Activated naive CD8-positive, alpha-beta T cell treated with anti-CD3 and anti-CD28 coated beads, Interleukin-2, amount 50 U/mL, for 24 hours (primary cell): Measurements from ENCODE around the gene CCN5.
"Not testable (repeated sequence)": the region's sequence is repeated elsewhere in the genome, so short reads cannot be mapped to it uniquely, and the experiment has no call there.

Source experiments
- ATAC-seq: fragments of 150-1000 bp; cut with Tn5 transposase; one replicate; pipeline ENCODE4 v1.10.0; 2021
- DNase-seq: peaks from one replicate; pipeline ENCODE4 v3.0.0; 2021
- H3K27ac Mint-ChIP-seq: one replicate; pipeline ENCODE4 v1.8.0; 2021; ENCODE audit warnings: mild to moderate bottlenecking, mixed read lengths
- H3K27me3 Mint-ChIP-seq: one replicate; pipeline ENCODE4 v1.8.0; 2021; ENCODE audit warnings: mixed read lengths
- H3K36me3 Mint-ChIP-seq: one replicate; pipeline ENCODE4 v1.8.0; 2021; ENCODE audit warnings: low read depth, mixed read lengths
- H3K4me1 Mint-ChIP-seq: one replicate; pipeline ENCODE4 v1.8.0; 2021; ENCODE audit warnings: mixed read lengths
- H3K4me3 Mint-ChIP-seq: one replicate; pipeline ENCODE4 v1.8.0; 2021; ENCODE audit warnings: mild to moderate bottlenecking, moderate library complexity, mixed read lengths
- H3K9me3 Mint-ChIP-seq: one replicate; pipeline ENCODE4 v1.8.0; 2021; ENCODE audit warnings: mixed read lengths

CCN5 gene

DNA sequence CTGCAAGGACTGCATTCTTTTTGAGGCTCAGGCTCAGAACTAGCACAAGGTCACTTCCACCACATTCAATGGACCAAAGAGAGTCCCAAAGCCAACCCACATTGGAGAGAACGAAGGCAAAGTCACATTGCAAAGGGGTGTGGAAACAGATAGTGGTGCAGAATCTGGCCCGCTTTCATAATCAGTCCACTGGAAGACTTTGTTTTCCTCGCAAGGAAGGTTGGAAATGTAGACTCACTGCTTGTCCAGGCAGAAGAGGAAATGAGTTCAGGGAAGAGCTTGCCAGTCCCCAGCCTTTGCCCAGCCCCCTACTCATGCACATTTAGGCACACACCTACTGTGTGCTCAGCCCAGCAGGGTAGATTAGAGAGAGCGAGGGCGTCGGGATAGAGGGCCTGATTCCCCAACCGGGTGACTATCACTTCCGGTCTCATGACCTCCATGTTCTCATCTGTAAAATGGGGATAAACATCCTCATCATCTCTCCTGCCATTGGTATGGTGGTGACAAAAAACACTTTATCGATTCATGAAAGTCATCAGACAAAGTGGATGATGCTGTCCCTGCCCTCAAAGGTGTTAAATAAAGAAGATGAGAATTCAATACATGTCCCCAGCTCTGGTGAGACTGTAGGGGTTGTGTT, 24.3 kb upstream of the CCN5 start:
- no peak for ATAC-seq
- H3K9me3 Mint-ChIP-seq = no peaks in the 10 kb centered on the region
- no peaks in the 10 kb centered on the region for H3K27me3 Mint-ChIP-seq
- DNase-seq = no peak
- H3K36me3 Mint-ChIP-seq = no peaks in the 10 kb centered on the region
- H3K4me1 Mint-ChIP-seq = peaks cover 4% of the 10 kb centered on the region
- no peak overlapping the region for H3K27ac Mint-ChIP-seq
- H3K4me3 Mint-ChIP-seq = no peak overlapping the region

DNA sequence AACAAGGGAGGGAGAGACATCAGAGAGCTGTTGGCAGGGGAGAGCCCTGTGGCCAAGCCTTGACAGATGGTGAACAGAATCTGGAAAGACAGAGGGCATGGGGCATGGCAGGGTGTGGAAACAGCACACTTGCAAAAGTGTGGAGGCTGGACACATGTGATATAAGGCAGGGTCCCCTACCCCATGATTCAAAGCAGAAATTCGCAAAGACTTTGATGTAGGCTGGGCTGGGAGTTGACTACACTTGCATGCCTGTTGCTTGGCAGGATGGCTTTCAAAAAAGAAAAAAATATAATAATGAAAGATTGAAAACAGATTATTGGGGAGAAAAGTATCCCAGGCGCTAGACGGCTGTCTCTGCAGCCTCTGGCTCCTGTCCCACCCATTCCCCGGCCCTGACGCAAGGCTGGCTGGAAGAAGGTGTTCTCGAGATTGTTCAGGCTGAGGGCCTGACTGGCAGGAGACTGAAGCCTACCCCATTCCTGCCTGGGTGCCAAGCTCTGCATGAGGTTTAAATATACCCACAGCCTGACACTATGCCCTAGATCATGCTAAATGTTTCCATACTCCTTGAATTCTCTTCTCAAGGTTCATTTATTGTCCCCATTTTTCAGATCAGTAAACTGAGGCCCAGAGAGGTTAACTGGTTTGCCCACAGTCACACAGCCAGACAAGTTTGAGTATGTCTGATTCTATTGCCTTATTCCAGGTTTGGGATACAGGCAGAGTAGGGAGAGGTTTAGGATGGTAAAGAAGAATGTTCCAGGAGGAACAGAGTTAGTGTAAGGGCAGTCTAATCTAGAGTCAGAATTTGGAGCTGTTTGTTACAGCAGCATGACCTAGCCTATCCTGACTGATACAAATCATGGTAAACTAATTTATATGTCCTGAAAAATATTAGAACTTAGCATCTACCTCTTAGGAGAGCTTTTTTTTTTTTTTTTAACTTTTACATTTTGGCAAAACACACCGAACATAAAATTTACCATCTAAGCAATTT, 23.4 kb upstream of the CCN5 start:
- H3K4me3 Mint-ChIP-seq = no peak overlapping the region
- no peaks in the 10 kb centered on the region for H3K27me3 Mint-ChIP-seq
- no peak overlapping the region for H3K27ac Mint-ChIP-seq
- no peak for ATAC-seq
- H3K4me1 Mint-ChIP-seq = peaks cover 4% of the 10 kb centered on the region
- H3K9me3 Mint-ChIP-seq = no peaks in the 10 kb centered on the region
- no peak for DNase-seq
- H3K36me3 Mint-ChIP-seq = no peaks in the 10 kb centered on the region

DNA sequence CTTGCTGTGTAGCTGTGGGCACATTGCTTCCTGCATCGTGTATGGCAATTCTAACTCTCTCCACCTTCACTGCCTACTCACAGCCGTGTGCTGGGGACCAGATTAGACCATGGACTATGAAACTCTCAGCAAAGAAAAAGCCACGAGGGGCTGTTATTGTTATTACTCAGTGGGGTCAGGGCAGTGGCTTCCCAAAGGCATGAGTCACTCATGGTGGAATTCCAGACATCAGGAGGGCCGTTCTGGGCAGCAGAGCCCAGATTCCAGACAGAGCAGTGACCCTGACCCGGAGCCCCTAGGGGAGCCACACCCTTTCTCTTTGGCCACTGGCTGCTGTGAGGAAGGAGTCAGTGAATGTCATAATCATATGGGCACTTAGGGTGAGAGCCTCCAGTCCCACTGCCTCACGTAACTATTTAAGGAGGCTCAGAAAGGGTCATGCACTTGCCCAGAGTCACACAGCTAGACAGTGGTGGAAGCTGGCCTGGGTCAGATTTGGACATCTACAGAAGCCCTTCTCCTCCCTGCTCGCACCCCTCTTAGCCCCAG, 22.2 kb upstream of the CCN5 start:
- no peaks in the 10 kb centered on the region for H3K36me3 Mint-ChIP-seq
- no peaks in the 10 kb centered on the region for H3K27me3 Mint-ChIP-seq
- no peak for ATAC-seq
- no peaks in the 10 kb centered on the region for H3K9me3 Mint-ChIP-seq
- H3K4me3 Mint-ChIP-seq = no peak overlapping the region
- H3K27ac Mint-ChIP-seq = no peak overlapping the region
- H3K4me1 Mint-ChIP-seq = peaks cover 4% of the 10 kb centered on the region
- no peak for DNase-seq

DNA sequence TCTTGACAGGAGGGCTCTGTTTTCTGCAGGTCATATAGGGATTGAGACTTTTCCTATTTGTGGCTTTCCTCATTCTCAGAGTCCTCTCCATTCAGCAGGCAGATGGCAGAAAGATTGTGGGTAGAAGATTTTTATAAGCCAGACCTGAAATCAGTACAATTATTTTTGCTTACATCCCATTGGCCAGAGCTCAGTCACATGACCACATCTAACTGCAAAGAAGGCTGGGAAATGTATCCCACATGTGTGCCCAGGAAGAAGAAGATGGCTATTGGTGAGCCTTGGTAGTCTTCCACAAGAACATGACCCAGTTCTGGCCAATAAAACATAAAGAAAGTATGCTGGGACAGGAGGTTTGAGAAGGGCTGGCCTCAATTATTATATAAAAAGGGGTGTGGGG, 21.5 kb upstream of the CCN5 start:
- no peaks in the 10 kb centered on the region for H3K36me3 Mint-ChIP-seq
- peaks cover 4% of the 10 kb centered on the region for H3K4me1 Mint-ChIP-seq
- ATAC-seq = no peak
- H3K4me3 Mint-ChIP-seq = no peak overlapping the region
- DNase-seq = no peak
- no peak overlapping the region for H3K27ac Mint-ChIP-seq
- H3K9me3 Mint-ChIP-seq = no peaks in the 10 kb centered on the region
- no peaks in the 10 kb centered on the region for H3K27me3 Mint-ChIP-seq

DNA sequence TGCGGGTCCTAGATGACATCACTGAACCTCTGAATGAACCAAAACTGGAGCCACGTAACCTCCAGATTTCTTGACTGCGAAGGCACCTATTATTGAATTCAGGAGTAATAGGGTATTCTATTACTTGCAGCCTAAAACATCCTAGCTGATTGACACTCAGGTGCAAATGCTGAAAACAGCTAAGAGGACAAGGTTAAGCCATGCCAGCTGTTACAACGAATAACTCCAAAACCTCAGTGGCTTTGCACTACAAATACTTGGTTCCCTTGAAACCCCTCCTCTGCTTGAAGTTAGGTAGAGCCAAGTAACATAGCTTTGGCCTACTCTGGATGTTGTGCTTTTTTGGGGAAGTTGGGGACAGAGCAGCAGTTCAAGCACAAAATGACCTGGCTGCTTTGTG, 21.0 kb upstream of the CCN5 start:
- ATAC-seq = no peak
- Mint-ChIP-seq H3K36me3 (no peaks in the 10 kb centered on the region), H3K27ac (no peak overlapping the region), H3K4me1 (peaks cover 4% of the 10 kb centered on the region), H3K9me3 (no peaks in the 10 kb centered on the region), H3K4me3 (no peak overlapping the region), H3K27me3 (no peaks in the 10 kb centered on the region)
- DNase-seq = no peak

DNA sequence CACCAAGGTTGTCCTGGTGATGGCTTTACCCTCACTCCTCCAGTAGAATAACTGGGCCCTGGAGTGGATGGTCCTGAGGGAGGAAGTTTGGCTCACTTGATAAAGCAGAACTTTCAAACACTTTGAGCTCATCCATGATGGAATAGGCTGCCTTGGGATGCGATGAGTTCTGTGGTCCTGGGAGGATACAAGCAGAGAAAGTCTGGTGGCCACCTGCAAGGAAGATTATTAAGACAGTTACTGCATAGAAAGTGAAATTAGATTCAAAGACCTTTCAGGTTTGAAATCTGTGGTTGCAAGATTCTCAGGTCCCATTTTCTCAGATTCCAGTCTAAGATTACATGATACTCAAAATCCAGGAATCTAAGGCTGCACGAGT, 19.9 kb upstream of the CCN5 start:
- DNase-seq (no peak), ATAC-seq (no peak)
- H3K4me3 Mint-ChIP-seq = no peak overlapping the region
- no peak overlapping the region for H3K27ac Mint-ChIP-seq
- no peaks in the 10 kb centered on the region for H3K27me3 Mint-ChIP-seq
- H3K9me3 Mint-ChIP-seq = no peaks in the 10 kb centered on the region
- peaks cover 4% of the 10 kb centered on the region for H3K4me1 Mint-ChIP-seq
- no peaks in the 10 kb centered on the region for H3K36me3 Mint-ChIP-seq

DNA sequence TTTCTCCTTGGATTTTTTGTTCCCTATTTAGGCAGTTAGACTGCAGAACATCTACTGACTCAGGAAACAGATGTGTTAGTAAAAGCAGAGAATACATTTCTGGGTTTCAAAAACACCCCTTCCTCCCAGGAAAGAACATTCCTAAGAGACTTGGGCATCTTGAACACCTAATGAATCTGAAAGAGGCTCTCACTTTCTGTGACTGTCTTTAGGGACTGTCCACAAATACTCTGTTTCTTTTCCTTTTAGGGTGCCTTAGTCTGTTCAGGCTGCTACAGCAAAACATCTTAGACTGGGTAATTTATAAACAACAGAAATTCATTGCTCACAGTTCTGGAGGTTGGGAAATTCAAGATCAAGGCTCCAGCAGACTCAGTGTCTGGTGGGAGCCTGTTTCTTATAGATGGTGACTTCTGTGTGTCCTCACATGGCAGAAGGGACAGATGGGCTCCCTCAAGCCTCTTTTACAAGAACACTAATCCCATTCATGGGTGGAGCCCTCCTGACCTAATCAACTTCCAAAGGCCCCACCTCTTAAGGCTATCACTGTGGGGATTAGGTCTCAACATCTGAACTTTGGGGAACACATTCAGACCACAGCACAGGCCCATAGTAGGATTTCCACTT, 19.4 kb upstream of the CCN5 start:
- H3K9me3 Mint-ChIP-seq = no peaks in the 10 kb centered on the region
- ATAC-seq (no peak), DNase-seq (no peak)
- H3K4me3 Mint-ChIP-seq = no peak overlapping the region
- peaks cover 4% of the 10 kb centered on the region for H3K4me1 Mint-ChIP-seq
- no peak overlapping the region for H3K27ac Mint-ChIP-seq
- no peaks in the 10 kb centered on the region for H3K36me3 Mint-ChIP-seq
- no peaks in the 10 kb centered on the region for H3K27me3 Mint-ChIP-seq

DNA sequence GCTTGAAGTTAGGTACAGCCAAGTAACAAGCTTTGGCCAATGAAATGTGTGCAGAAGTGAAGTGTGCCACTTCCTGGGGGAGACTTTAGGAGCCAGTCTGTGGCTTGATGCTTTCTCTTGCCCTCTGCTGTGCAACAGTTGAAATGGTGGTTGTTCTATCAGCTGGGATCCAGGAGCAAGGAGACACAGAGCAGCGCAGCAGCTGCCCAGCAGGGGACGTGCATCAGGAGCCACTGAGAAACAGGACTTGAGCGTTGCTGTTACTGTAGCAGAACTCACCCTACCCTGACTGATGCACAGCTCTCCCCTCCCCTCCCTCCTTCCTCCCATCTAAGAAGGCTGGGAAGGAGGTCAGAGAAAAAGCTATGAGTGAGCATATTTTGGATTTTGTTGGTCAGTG, 18.9 kb upstream of the CCN5 start:
- Mint-ChIP-seq H3K4me1 (peaks cover 4% of the 10 kb centered on the region), H3K9me3 (no peaks in the 10 kb centered on the region), H3K27me3 (no peaks in the 10 kb centered on the region), H3K36me3 (no peaks in the 10 kb centered on the region), H3K4me3 (no peak overlapping the region), H3K27ac (no peak overlapping the region)
- DNase-seq (no peak), ATAC-seq (no peak)

DNA sequence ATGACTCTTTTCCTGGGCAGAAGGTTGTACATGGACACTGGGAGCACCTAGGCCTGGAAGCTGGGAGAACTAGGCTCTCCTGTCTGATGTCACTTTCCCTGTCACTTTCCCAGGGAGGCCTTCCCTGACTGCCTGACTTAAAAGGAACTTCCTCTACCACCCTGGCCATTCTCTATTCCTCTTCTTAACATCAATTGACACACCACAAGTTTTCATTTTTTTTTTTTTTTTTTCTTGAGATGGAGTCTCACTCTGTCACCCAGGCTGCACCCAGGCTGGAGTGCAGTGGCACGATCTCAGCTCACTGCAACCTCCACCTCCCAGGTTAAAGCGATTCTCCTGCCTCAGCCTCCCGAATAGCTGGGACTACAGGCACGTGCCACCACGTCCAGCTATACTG, 18.1 kb upstream of the CCN5 start:
- DNase-seq, H3K9me3 Mint-ChIP-seq, H3K27me3 Mint-ChIP-seq, H3K4me1 Mint-ChIP-seq, H3K27ac Mint-ChIP-seq, H3K4me3 Mint-ChIP-seq, H3K36me3 Mint-ChIP-seq, ATAC-seq: not testable (repeated sequence)

DNA sequence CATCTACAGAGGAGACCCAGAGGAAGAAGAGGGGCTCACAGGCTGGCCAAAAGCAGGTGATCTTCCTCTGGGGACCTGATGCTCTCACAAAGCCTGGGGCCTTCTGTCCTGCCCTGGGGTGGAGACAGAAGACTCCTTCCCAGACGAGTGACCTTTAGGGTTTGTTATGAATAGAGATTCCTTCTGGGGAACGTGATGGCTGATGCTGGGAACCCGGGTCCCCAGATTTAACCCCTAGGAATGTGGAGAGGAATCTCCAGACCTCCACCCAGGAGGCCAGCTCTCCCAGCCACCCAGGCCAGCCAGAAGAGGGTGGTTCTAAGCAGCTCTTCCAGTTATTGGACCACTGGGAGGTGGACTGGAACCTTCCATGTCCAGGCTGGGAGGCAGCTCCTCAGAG, 16.8 kb upstream of the CCN5 start:
- Mint-ChIP-seq H3K36me3 (no peaks in the 10 kb centered on the region), H3K27me3 (no peaks in the 10 kb centered on the region), H3K4me1 (peaks cover 4% of the 10 kb centered on the region)

DNA sequence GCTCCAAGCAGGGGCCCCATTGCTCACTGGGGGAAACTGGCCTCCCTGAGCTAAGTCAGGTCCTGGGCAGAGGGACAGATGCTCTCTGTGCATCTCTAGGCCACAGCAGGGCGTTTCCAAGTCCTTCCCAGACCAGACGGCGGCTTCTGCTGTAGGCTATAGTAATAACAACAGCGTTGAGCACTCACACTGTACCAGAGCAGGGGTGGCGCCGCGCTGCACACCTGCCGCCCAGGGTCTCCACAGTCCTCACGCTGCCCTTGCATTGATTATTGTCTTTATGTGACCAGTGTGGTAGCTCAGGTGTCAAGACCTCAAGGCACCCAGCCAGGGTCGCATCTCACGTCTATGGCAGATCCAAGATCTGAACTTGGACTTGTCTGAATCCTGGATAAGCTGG, 14.9 kb upstream of the CCN5 start:
- Mint-ChIP-seq H3K27me3 (no peaks in the 10 kb centered on the region), H3K9me3 (no peaks in the 10 kb centered on the region), H3K4me1 (peaks cover 3% of the 10 kb centered on the region), H3K27ac (no peak overlapping the region), H3K4me3 (no peak overlapping the region), H3K36me3 (no peaks in the 10 kb centered on the region)
- DNase-seq = no peak
- ATAC-seq = no peak

More for the DNA sequence above, 16.8 kb upstream of the CCN5 start:
- Mint-ChIP-seq H3K4me3 (no peak overlapping the region), H3K27ac (no peak overlapping the region), H3K9me3 (no peaks in the 10 kb centered on the region)
- ATAC-seq = no peak
- no peak for DNase-seq

DNA sequence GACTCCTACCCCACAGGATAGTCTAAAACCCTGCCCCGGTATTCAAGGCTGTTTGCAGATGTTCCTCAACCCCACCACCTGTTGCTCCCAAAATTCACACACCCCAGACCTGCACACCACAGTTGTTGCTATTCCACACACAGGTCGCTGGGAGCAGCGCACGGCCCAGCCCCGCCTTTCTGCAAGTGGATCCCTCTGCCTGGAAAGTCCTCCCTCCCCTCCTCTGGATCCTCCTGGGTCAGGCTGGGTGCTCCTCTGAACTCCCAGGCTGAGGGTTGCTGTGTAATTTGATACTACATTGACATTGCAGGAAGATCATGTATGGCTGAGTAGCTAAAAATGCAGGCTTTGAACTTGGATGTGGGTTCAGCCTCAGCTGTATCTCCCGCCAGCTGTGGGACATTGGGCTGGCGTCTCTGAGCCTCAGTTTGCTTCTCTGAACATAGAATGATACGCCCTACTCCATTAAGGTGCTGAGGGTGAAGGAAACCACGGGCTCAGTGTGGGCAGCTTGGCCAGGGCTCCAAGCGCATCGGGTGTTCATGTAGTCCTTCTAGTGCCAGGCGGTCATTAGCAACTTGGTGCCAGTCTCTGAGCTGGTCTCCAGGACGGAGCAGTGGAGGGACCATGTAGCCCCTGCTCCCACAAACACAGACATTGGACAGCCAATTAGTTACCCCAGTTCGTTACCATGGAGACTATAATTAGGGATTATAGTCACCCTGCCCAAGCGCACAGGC, 13.9 kb upstream of the CCN5 start:
- H3K4me3 Mint-ChIP-seq = no peak overlapping the region
- no peak for ATAC-seq
- no peak for DNase-seq

DNA sequence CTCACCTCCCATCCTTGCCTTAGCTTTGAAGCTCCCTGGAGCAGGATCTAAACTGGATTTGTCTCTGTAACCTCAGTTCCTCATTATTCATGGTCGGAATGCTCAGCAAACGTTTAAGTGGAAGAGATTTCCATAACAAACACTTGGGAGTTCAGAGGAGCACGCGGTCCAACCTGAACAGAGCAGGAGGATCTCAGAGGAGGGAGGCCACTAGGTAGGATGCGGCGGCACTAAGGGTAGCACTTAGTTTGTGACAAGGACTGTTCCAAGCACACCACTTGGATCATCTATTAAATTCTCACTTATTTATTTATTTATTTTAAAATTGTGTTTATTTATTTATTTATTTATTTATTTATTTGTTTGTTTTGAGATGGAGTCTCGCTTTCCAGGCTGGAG, 13.3 kb upstream of the CCN5 start:
- Mint-ChIP-seq H3K27ac (no peak overlapping the region), H3K36me3 (no peaks in the 10 kb centered on the region), H3K4me1 (no peaks in the 10 kb centered on the region), H3K27me3 (no peaks in the 10 kb centered on the region), H3K9me3 (no peaks in the 10 kb centered on the region), H3K4me3 (no peak overlapping the region)
- no peak for ATAC-seq
- no peak for DNase-seq

More for the DNA sequence above, 13.9 kb upstream of the CCN5 start:
- Mint-ChIP-seq H3K27me3 (no peaks in the 10 kb centered on the region), H3K27ac (no peak overlapping the region), H3K36me3 (no peaks in the 10 kb centered on the region), H3K4me1 (no peaks in the 10 kb centered on the region), H3K9me3 (no peaks in the 10 kb centered on the region)

DNA sequence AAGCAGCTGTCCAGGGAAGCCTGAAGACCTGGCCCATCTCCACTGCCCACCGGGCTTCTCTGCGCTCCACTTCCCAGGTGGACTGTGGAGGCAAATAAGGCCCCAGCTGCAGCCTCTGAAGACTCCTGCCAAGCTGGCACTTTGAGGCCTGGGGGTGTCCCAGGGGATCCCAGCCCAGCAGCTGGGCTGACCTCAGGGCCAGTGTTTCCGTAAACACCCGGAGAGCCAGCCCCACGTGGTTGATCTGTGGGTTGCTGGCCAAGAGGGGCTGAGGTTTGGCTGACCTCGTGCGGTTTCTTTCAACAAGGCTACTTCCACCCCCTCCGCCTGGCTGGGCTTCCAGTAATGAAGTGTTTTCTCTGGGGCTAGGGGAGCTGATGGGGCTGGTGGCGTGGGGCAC, 12.4 kb upstream of the CCN5 start:
- DNase-seq (no peak), ATAC-seq (no peak)
- H3K27ac Mint-ChIP-seq = no peak overlapping the region
- H3K4me1 Mint-ChIP-seq = no peaks in the 10 kb centered on the region
- H3K36me3 Mint-ChIP-seq = no peaks in the 10 kb centered on the region
- H3K9me3 Mint-ChIP-seq = no peaks in the 10 kb centered on the region
- no peak overlapping the region for H3K4me3 Mint-ChIP-seq
- no peaks in the 10 kb centered on the region for H3K27me3 Mint-ChIP-seq
